ENCODE data around the gene DNAH14.
"Not testable (repeated sequence)": the region's sequence is repeated elsewhere in the genome, so short reads cannot be mapped to it uniquely, and the experiment has no call there.

Gene DNAH14

DNA sequence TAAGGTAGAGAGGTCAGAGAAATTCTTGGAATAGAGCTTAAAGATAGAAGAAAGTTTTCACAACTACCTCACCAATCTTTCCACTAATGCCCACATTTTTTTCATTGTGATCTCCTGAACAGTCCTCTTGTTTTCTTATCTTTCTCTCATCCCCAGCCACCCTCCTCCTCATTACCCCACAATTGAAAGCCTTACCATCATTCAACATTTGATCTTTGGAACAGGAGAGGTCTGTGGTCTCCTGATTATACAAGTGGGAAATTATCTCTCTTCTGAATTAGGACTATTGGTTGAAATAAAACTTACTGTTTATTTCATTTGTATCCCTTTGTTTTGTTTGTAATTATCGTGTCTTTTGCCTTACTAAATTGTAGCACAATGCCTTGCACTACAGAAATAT, 29.6 kb downstream of the DNAH14 start:
- H3K27me3 ChIP-seq (ENCODE audit: control insufficient read depth, insufficient read depth, low read length): no peaks in the 10 kb centered on the region
- no peaks in the 10 kb centered on the region for H3K36me3 ChIP-seq (ENCODE audit: control insufficient read depth, insufficient read depth, low read length)
- no peaks in the 10 kb centered on the region for H3K9me3 ChIP-seq (ENCODE audit: control insufficient read depth, low read length)
- no peak overlapping the region for H3K9ac ChIP-seq (ENCODE audit: low read length)
- no peak overlapping the region for H3K4me3 ChIP-seq (ENCODE audit: low read length)
- H3K4me1 ChIP-seq (ENCODE audit: control insufficient read depth, insufficient read depth, low read length): no peaks in the 10 kb centered on the region

DNA sequence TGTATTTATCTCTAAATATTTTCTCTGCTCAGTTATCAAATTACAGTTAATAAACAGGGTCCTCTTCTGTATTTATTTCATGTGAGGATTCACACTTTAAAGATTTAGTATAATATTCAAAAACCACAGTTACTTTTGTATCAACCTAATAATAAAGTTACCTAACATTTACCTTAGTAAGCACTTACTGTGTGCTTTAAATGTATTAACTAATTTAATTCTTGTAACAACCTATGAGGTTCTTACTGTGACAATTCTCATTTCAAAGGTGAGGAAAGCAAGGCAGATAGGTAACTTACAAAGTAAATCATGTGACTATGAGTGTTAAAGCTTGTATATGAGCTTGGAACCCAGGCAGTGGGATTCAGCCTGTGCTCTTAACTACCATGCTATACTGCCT, 30.2 kb downstream of the DNAH14 start:
- no peaks in the 10 kb centered on the region for H3K27me3 ChIP-seq (ENCODE audit: control insufficient read depth, insufficient read depth, low read length)
- no peaks in the 10 kb centered on the region for H3K4me1 ChIP-seq (ENCODE audit: control insufficient read depth, insufficient read depth, low read length)
- H3K36me3 ChIP-seq (ENCODE audit: control insufficient read depth, insufficient read depth, low read length): no peaks in the 10 kb centered on the region
- no peak overlapping the region for H3K4me3 ChIP-seq (ENCODE audit: low read length)
- H3K9me3 ChIP-seq (ENCODE audit: control insufficient read depth, low read length): no peaks in the 10 kb centered on the region
- no peak overlapping the region for H3K9ac ChIP-seq (ENCODE audit: low read length)

DNA sequence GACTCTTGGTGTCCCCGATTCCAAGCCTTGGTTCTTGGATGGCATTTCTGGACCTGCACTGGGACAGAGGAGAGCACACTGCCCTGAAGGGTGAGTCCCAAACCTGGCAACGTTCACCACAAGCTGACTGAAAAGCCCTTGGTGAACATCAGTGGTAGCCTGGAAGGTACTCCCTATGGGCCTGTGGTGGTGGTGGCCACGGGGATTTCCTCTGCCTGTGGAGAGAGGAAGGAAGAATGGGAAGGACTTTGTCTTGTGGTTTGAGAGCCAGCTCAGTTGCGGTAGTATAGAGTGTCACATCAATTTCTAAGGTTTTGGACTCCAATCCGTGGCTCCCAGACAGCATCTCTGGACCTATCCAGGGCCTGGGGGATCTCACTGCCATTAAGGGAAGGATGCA, 50.7 kb downstream of the DNAH14 start:
- Histone ChIP-seq H3K27me3 (ENCODE audit: control insufficient read depth, insufficient read depth, low read length) (no peaks in the 10 kb centered on the region), H3K9ac (ENCODE audit: low read length) (no peak overlapping the region), H3K4me1 (ENCODE audit: control insufficient read depth, insufficient read depth, low read length) (no peaks in the 10 kb centered on the region), H3K4me3 (ENCODE audit: low read length) (no peak overlapping the region), H3K36me3 (ENCODE audit: control insufficient read depth, insufficient read depth, low read length) (no peaks in the 10 kb centered on the region), H3K9me3 (ENCODE audit: control insufficient read depth, low read length) (no peaks in the 10 kb centered on the region)

DNA sequence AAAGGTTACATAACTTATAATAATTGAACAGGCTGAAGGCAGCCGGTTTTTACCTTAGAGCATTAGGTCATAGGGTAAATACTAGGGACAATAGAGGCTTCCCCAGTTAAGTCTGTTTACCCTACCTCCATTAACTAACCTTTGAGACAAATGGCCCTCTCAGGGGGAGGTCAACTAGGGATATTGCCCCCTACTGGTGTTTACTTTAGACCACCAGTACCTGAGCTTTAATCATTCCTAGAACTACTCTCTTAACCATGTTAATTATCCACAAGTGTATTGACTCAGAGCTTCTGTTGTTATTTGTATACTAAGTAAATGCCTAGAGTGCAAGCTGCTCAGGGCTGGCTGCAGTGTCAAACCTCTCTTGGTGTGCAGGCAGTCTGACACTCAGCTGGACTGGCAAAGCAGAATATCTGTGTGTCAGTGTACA, 52.5 kb downstream of the DNAH14 start:
- not testable (repeated sequence) for H3K36me3 ChIP-seq (ENCODE audit: control insufficient read depth, insufficient read depth, low read length); H3K9me3 ChIP-seq (ENCODE audit: control insufficient read depth, low read length); H3K4me1 ChIP-seq (ENCODE audit: control insufficient read depth, insufficient read depth, low read length); H3K9ac ChIP-seq (ENCODE audit: low read length); H3K4me3 ChIP-seq (ENCODE audit: low read length); H3K27me3 ChIP-seq (ENCODE audit: control insufficient read depth, insufficient read depth, low read length)

DNA sequence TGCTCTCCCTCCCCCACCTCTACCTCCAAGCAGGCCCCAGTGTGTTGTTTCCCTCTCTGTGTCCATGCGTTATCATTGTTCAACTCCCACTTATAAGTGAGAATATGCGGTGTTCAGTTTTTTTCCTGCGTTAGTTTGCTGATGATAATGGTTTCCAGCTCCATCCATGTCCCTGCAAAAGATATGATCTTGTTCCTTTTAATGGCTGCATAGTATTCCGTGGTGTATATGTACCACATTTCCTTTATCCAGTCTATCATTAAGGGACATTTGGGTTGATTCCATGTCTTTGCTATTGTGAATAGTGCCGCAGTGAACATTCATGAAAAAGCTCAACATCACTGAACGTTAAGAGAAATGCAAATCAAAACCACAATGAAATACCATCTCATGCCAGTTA, 58.6 kb downstream of the DNAH14 start:
- Histone ChIP-seq H3K9me3 (ENCODE audit: control insufficient read depth, low read length) (no peaks in the 10 kb centered on the region), H3K36me3 (ENCODE audit: control insufficient read depth, insufficient read depth, low read length) (no peaks in the 10 kb centered on the region), H3K27me3 (ENCODE audit: control insufficient read depth, insufficient read depth, low read length) (no peaks in the 10 kb centered on the region)

DNA sequence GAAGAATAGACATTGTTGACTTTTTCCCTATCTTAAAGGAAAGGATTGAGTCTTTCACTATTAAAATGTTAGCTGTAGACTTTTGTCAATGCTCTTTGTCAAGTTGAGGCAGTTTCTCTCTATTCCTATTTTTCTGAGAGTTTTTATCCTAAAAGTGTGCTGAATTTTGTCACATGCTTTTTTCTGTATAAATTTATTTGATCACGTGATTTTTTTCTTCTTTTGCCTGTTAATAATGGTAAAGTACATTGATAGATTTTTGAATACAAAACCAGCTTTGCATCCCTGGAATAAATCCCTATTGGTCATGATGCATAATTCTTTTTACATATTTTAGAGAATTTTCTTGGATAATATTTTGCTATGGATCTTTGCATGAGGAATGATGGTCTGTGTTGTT, 60.1 kb downstream of the DNAH14 start:
- no peaks in the 10 kb centered on the region for H3K4me1 ChIP-seq (ENCODE audit: control insufficient read depth, insufficient read depth, low read length)
- H3K27me3 ChIP-seq (ENCODE audit: control insufficient read depth, insufficient read depth, low read length): no peaks in the 10 kb centered on the region
- no peak overlapping the region for H3K4me3 ChIP-seq (ENCODE audit: low read length)
- H3K9me3 ChIP-seq (ENCODE audit: control insufficient read depth, low read length): no peaks in the 10 kb centered on the region
- no peaks in the 10 kb centered on the region for H3K36me3 ChIP-seq (ENCODE audit: control insufficient read depth, insufficient read depth, low read length)
- no peak overlapping the region for H3K9ac ChIP-seq (ENCODE audit: low read length)

More for the DNA sequence above, 58.6 kb downstream of the DNAH14 start:
- Histone ChIP-seq H3K4me1 (ENCODE audit: control insufficient read depth, insufficient read depth, low read length) (no peaks in the 10 kb centered on the region), H3K4me3 (ENCODE audit: low read length) (no peak overlapping the region), H3K9ac (ENCODE audit: low read length) (no peak overlapping the region)

DNA sequence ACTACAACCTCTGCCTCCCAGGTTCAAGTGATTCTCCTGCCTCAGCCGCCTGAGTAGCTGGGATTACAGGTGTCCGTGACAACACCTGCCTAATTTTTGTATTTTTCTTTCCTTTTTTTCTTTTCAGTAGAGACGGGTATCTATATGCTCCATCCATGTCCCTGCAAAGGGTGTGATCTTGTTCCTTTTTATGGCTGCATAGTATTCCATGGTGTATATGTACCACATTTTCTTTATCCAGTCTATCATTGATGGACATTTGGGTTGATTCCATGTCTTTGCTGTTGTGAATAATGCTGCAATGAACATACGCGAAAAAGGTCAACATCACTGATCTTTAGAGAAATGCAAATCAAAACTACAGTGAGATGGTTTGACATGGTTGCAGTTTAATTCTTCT, 62.1 kb downstream of the DNAH14 start:
- not testable (repeated sequence) for H3K4me1 ChIP-seq (ENCODE audit: control insufficient read depth, insufficient read depth, low read length); H3K9me3 ChIP-seq (ENCODE audit: control insufficient read depth, low read length); H3K4me3 ChIP-seq (ENCODE audit: low read length); H3K36me3 ChIP-seq (ENCODE audit: control insufficient read depth, insufficient read depth, low read length); H3K27me3 ChIP-seq (ENCODE audit: control insufficient read depth, insufficient read depth, low read length); H3K9ac ChIP-seq (ENCODE audit: low read length)

DNA sequence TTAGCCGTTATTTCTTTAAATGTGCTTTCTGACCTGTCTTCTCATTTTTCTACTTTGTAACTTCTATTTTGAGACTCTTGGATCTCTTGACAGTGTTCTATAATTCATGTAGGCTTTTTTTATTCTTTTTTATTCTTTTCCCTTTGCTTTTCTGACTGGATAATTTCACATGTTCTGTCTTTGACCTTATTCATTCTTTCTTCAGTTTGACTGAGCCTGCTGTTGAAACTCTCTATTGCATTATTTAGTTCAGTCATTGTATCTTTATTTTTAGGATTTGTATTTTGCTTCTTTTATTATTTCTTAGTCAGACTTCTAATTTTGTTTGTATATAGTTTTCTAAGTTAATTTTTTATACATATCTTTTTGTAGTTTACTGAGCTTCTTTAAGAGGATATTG, 66.1 kb downstream of the DNAH14 start:
- no peaks in the 10 kb centered on the region for H3K4me1 ChIP-seq (ENCODE audit: control insufficient read depth, insufficient read depth, low read length)
- H3K36me3 ChIP-seq (ENCODE audit: control insufficient read depth, insufficient read depth, low read length): no peaks in the 10 kb centered on the region
- no peak overlapping the region for H3K9ac ChIP-seq (ENCODE audit: low read length)
- no peaks in the 10 kb centered on the region for H3K9me3 ChIP-seq (ENCODE audit: control insufficient read depth, low read length)
- no peaks in the 10 kb centered on the region for H3K27me3 ChIP-seq (ENCODE audit: control insufficient read depth, insufficient read depth, low read length)
- no peak overlapping the region for H3K4me3 ChIP-seq (ENCODE audit: low read length)

DNA sequence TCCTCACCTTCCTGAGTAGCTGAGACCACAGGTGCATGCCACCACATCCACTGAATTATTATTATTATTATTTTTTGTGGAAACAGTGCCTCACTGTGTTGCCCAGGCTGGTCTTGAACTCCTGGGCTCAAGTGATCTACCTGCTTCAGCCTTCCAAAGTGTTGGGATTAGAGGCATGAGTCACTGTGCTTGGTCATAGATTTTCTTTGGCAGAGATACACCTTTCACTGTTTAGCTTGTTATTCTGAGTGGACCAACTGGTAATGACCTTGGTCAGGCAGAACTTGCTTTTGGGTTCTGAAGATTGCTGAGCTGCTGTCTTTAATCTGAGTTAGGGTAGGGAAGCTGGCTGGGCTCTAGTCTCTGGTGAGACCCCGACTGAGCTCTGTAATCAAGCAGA, 66.8 kb downstream of the DNAH14 start:
- Histone ChIP-seq H3K9ac (ENCODE audit: low read length) (no peak overlapping the region), H3K4me3 (ENCODE audit: low read length) (no peak overlapping the region), H3K4me1 (ENCODE audit: control insufficient read depth, insufficient read depth, low read length) (no peaks in the 10 kb centered on the region), H3K27me3 (ENCODE audit: control insufficient read depth, insufficient read depth, low read length) (no peaks in the 10 kb centered on the region), H3K36me3 (ENCODE audit: control insufficient read depth, insufficient read depth, low read length) (no peaks in the 10 kb centered on the region), H3K9me3 (ENCODE audit: control insufficient read depth, low read length) (no peaks in the 10 kb centered on the region)

DNA sequence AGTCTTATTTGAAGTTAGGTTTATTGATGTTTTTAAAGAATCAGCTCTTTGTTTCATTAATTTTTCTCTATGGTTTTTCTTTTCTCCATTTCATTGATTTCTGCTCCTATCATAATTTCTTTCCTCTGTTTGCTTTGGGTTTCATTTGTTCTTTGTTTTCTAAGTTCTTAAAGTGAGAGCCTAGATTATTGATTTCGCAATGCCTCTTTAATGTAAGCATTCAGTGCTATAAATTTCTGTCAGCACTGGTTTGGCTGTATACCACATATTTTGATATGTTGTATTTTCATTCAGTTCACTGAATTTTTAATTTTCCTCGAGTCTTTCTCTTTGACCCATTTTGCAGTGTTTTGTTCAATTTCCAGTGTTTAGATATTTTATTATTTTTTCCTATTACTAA, 68.7 kb downstream of the DNAH14 start:
- no peaks in the 10 kb centered on the region for H3K4me1 ChIP-seq (ENCODE audit: control insufficient read depth, insufficient read depth, low read length)

DNA sequence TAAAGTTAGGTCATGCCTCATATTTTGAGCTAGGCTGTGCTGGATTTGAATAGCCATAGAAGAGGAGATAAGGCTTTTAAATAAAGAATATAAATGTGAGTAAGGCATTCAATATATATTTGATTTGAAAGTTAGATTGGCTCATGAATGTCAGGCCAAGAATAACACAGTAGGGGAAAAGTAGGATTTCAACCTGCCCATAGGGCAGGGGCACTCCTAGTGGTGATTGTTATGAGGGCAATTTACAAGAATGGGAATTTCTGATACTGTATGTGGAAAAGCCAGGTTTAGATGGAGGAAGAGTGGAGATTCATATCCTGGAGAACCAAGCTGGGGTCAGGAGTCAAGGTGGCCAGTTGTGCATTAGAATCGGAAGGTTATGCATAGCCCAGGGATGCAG, 74.9 kb downstream of the DNAH14 start:
- Histone ChIP-seq H3K36me3 (ENCODE audit: control insufficient read depth, insufficient read depth, low read length) (no peaks in the 10 kb centered on the region), H3K9ac (ENCODE audit: low read length) (no peak overlapping the region), H3K27me3 (ENCODE audit: control insufficient read depth, insufficient read depth, low read length) (no peaks in the 10 kb centered on the region), H3K4me3 (ENCODE audit: low read length) (no peak overlapping the region), H3K4me1 (ENCODE audit: control insufficient read depth, insufficient read depth, low read length) (no peaks in the 10 kb centered on the region), H3K9me3 (ENCODE audit: control insufficient read depth, low read length) (no peaks in the 10 kb centered on the region)

More for the DNA sequence above, 68.7 kb downstream of the DNAH14 start:
- no peaks in the 10 kb centered on the region for H3K36me3 ChIP-seq (ENCODE audit: control insufficient read depth, insufficient read depth, low read length)
- no peak overlapping the region for H3K9ac ChIP-seq (ENCODE audit: low read length)
- H3K4me3 ChIP-seq (ENCODE audit: low read length): no peak overlapping the region
- no peaks in the 10 kb centered on the region for H3K9me3 ChIP-seq (ENCODE audit: control insufficient read depth, low read length)
- H3K27me3 ChIP-seq (ENCODE audit: control insufficient read depth, insufficient read depth, low read length): no peaks in the 10 kb centered on the region

DNA sequence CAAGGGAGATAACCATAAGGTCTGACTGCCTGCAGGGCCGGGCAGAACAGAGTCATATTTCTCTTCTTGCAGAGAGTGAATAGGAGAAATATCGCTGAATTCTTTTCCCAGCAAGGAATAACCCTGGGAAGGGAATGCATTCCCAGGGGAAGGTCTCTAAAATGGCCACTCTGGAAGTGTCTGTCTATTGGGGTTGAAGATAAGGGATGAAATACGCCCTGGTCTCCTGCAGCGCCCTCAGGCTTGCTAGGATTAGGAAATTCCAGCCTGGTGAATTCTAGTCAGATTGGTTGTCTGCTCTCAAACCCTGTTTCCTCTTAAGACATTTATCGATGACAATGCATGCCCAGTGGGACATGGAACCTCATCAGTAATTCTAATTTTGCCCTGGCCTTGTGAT, 76.9 kb downstream of the DNAH14 start:
- H3K4me3 ChIP-seq (ENCODE audit: low read length); H3K9me3 ChIP-seq (ENCODE audit: control insufficient read depth, low read length); H3K27me3 ChIP-seq (ENCODE audit: control insufficient read depth, insufficient read depth, low read length); H3K36me3 ChIP-seq (ENCODE audit: control insufficient read depth, insufficient read depth, low read length); H3K9ac ChIP-seq (ENCODE audit: low read length); H3K4me1 ChIP-seq (ENCODE audit: control insufficient read depth, insufficient read depth, low read length): not testable (repeated sequence)

DNA sequence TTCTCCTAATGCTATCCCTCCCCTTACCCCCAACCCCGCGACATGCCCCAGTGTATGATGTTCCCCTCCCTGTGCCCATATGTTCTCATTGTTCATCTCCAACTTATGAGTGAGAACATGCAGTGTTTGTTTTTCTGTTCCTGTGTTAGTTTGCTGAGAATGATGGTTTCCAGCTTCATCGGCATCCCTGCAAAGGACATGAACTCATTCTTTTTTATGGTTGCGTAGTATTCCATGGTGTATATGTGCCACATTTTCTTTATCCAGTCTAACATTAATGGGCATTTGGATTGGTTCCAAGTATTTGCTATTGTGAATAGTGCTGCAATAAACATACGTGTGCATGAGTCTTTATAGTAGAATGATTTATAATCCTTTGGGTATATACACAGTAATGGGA, 78.6 kb downstream of the DNAH14 start:
- H3K36me3 ChIP-seq (ENCODE audit: control insufficient read depth, insufficient read depth, low read length); H3K9me3 ChIP-seq (ENCODE audit: control insufficient read depth, low read length); H3K4me1 ChIP-seq (ENCODE audit: control insufficient read depth, insufficient read depth, low read length); H3K27me3 ChIP-seq (ENCODE audit: control insufficient read depth, insufficient read depth, low read length); H3K4me3 ChIP-seq (ENCODE audit: low read length); H3K9ac ChIP-seq (ENCODE audit: low read length): not testable (repeated sequence)
